ENCODE data around the gene SLC52A1. TPM values are rescaled to one million over a fixed set of nuclear protein-coding genes. Genes with fewer than 3 reads are reported as not detected.
A peak's percentile ranks its signal among the peaks of the same experiment; 100 is the strongest.
"Not testable (repeated sequence)": the region's sequence is repeated elsewhere in the genome, so short reads cannot be mapped to it uniquely, and the experiment has no call there.

Gene SLC52A1
- total and polyA plus RNA-seq, 8 donors: 0.08 TPM; not detected in 7

- H3K4me3 ChIP-seq: peak overlapping the region; percentile 2 to 42 (median 24)
- WGBS, 2 donors: 3% methylated on average over 48 of the region's 48 CpGs
- TF ChIP-seq CTCF (IDR thresholded peaks at IDR 0.05): peak; percentile 55 to 76 (median 71)
- H3K27ac ChIP-seq: peak overlapping the region in 1 of 4 donors; percentile 44
- H3K4me1 ChIP-seq: no peaks in the 10 kb centered on the region
- intact Hi-C loops (cut with DNase I): no loop called here
- no peaks in the 10 kb centered on the region for H3K9me3 ChIP-seq
- FAIRE-seq (no peak), ATAC-seq (peak; percentile 67 to 89 (median 84)), DNase-seq (peak; percentile 60 to 84 (median 77))
- H3K27me3 ChIP-seq: no peaks in the 10 kb centered on the region
- no peaks in the 10 kb centered on the region for H3K36me3 ChIP-seq
These were observed 3.7 kb downstream of the SLC52A1 start for GRCh38 chr17:5031365-5032082.

GRCh38 chr17:5030168-5030567, 5.1 kb downstream of the SLC52A1 start:
- DNase-seq; H3K27ac ChIP-seq; ATAC-seq; H3K27me3 ChIP-seq; FAIRE-seq; H3K4me3 ChIP-seq; H3K9me3 ChIP-seq; H3K36me3 ChIP-seq; intact Hi-C loops (cut with DNase I); H3K4me1 ChIP-seq: not testable (repeated sequence)
- WGBS, 2 donors: 91 to 93% methylated on average over 2 of the region's 2 CpGs

- peaks cover 0 to 10% (median 0%) of the 10 kb centered on the region in 3 donors for H3K36me3 ChIP-seq
- no peak for FAIRE-seq
These were observed 7.3 kb downstream of the SLC52A1 start for GRCh38 chr17:5027916-5028315.

GRCh38 chr17:5027299-5027698, 7.9 kb downstream of the SLC52A1 start:
- Histone ChIP-seq H3K4me3 (no peak overlapping the region), H3K4me1 (no peaks in the 10 kb centered on the region), H3K36me3 (peaks cover 0 to 16% (median 4%) of the 10 kb centered on the region in 3 donors), H3K27ac (no peak overlapping the region), H3K27me3 (no peaks in the 10 kb centered on the region), H3K9me3 (no peaks in the 10 kb centered on the region)
- TF ChIP-seq CTCF (IDR thresholded peaks at IDR 0.05): no peak
- intact Hi-C loops (cut with DNase I): no loop called here
- WGBS, 2 donors: 84 to 88% methylated on average over 6 of the region's 6 CpGs
- ATAC-seq (no peak), FAIRE-seq (no peak), DNase-seq (no peak)

More at GRCh38 chr17:5027916-5028315, 7.3 kb downstream of the SLC52A1 start:
- intact Hi-C loops (cut with DNase I): no loop called here
- 61 to 72% methylated on average over 5 of the region's 5 CpGs for WGBS, 2 donors
- Histone ChIP-seq H3K4me3 (no peak overlapping the region), H3K27me3 (no peaks in the 10 kb centered on the region), H3K9me3 (no peaks in the 10 kb centered on the region), H3K4me1 (no peaks in the 10 kb centered on the region), H3K27ac (no peak overlapping the region)
- ATAC-seq (no peak), DNase-seq (no peak)
- TF ChIP-seq CTCF (IDR thresholded peaks at IDR 0.05): no peak

GRCh38 chr17:5024604-5025003, 10.6 kb downstream of the SLC52A1 start:
- Histone ChIP-seq H3K4me1 (no peaks in the 10 kb centered on the region), H3K4me3 (no peak overlapping the region), H3K36me3 (peaks cover 0 to 35% (median 14%) of the 10 kb centered on the region in 3 donors), H3K9me3 (no peaks in the 10 kb centered on the region), H3K27ac (no peak overlapping the region), H3K27me3 (no peaks in the 10 kb centered on the region)
- 100% methylated on average over 4 of the region's 4 CpGs for WGBS, 2 donors
- intact Hi-C loops (cut with DNase I): no loop called here
- DNase-seq (no peak), FAIRE-seq (no peak), ATAC-seq (no peak)
- TF ChIP-seq CTCF (IDR thresholded peaks at IDR 0.05): no peak
